ENCODE data around the gene KCTD5.

DNA sequence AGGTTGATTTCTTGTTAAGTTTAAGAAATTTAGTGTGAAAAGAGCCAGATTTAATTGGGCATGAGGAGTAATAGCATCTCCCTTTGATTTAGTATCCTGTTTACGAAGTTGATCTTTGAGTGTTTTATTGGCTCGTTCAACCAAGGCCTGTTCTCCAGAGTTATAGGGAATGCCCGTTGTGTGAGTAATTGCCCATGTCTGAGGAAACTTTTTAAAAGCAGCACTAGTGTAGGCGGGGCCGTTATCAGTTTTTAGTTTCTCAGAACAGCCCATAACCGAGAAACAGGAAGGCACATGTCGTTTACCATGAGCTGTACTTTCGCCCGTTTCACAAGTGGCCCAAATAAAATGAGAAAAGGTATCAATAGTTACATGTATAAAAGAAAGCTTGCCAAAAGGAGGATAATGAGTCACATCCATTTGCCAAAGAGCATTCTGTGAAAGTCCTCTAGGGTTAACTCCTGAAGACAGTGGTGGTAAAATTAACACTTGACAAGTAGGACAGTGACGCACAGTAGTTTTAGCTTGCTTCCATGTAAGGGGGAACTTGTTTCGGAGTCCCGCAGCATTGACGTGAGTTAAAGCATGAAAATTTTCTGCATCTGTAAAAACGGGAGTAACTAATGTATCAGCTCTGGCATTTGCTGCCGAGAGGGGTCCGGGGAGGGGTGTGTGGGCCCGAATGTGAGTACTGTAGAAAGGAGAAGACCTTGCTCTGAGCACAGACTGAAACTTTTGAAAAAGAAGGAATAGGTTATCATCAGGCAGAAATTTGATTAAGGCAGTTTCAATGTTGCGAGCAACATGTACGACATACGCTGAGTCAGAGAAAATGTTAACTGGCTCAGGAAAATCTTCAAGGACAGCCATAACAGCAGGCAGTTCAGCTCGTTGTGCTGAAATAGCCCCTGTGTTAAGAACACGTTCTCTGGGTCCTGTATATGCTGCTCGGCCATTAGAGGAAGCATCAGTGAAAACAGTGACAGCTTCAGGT, 18.5 kb upstream of the KCTD5 start:
- peak in 1 of 3 experiments; percentile 39 for TF ChIP-seq YY1 (IDR thresholded peaks at IDR 0.05; ENCODE audit: borderline replicate concordance in 1 of 3, control insufficient read depth in 1 of 3, extremely low read depth in 1 of 3, insufficient read depth in 3 of 3, insufficient read length in 1 of 3, insufficient replicate concordance in 2 of 3, low read depth in 1 of 3, low read length in 2 of 3)
- TF ChIP-seq, protein P1, sequence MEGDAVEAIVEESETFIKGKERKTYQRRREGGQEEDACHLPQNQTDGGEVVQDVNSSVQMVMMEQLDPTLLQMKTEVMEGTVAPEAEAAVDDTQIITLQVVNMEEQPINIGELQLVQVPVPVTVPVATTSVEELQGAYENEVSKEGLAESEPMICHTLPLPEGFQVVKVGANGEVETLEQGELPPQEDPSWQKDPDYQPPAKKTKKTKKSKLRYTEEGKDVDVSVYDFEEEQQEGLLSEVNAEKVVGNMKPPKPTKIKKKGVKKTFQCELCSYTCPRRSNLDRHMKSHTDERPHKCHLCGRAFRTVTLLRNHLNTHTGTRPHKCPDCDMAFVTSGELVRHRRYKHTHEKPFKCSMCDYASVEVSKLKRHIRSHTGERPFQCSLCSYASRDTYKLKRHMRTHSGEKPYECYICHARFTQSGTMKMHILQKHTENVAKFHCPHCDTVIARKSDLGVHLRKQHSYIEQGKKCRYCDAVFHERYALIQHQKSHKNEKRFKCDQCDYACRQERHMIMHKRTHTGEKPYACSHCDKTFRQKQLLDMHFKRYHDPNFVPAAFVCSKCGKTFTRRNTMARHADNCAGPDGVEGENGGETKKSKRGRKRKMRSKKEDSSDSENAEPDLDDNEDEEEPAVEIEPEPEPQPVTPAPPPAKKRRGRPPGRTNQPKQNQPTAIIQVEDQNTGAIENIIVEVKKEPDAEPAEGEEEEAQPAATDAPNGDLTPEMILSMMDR (IDR thresholded peaks at IDR 0.05 in 2 of 3, conservative IDR thresholded peaks at IDR 0.05 in 1 of 3; ENCODE audit: insufficient read depth in 2 of 3, low read depth in 1 of 3, low read length in 3 of 3), result no peak
- TF ChIP-seq NR1H2 (CRISPR knock-in tag; IDR thresholded peaks at IDR 0.05), result no peak
- no peak for TF ChIP-seq SRF (CRISPR knock-in tag; IDR thresholded peaks at IDR 0.05)
- TF ChIP-seq ZEB2 (IDR thresholded peaks at IDR 0.05), result no peak
- TF ChIP-seq, protein P2, sequence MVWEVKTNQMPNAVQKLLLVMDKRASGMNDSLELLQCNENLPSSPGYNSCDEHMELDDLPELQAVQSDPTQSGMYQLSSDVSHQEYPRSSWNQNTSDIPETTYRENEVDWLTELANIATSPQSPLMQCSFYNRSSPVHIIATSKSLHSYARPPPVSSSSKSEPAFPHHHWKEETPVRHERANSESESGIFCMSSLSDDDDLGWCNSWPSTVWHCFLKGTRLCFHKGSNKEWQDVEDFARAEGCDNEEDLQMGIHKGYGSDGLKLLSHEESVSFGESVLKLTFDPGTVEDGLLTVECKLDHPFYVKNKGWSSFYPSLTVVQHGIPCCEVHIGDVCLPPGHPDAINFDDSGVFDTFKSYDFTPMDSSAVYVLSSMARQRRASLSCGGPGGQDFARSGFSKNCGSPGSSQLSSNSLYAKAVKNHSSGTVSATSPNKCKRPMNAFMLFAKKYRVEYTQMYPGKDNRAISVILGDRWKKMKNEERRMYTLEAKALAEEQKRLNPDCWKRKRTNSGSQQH (CRISPR knock-in tag; IDR thresholded peaks at IDR 0.05), result no peak
- TF ChIP-seq, protein P3, sequence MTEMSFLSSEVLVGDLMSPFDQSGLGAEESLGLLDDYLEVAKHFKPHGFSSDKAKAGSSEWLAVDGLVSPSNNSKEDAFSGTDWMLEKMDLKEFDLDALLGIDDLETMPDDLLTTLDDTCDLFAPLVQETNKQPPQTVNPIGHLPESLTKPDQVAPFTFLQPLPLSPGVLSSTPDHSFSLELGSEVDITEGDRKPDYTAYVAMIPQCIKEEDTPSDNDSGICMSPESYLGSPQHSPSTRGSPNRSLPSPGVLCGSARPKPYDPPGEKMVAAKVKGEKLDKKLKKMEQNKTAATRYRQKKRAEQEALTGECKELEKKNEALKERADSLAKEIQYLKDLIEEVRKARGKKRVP (CRISPR knock-in tag; IDR thresholded peaks at IDR 0.05), result no peak
- TF ChIP-seq, protein P4, sequence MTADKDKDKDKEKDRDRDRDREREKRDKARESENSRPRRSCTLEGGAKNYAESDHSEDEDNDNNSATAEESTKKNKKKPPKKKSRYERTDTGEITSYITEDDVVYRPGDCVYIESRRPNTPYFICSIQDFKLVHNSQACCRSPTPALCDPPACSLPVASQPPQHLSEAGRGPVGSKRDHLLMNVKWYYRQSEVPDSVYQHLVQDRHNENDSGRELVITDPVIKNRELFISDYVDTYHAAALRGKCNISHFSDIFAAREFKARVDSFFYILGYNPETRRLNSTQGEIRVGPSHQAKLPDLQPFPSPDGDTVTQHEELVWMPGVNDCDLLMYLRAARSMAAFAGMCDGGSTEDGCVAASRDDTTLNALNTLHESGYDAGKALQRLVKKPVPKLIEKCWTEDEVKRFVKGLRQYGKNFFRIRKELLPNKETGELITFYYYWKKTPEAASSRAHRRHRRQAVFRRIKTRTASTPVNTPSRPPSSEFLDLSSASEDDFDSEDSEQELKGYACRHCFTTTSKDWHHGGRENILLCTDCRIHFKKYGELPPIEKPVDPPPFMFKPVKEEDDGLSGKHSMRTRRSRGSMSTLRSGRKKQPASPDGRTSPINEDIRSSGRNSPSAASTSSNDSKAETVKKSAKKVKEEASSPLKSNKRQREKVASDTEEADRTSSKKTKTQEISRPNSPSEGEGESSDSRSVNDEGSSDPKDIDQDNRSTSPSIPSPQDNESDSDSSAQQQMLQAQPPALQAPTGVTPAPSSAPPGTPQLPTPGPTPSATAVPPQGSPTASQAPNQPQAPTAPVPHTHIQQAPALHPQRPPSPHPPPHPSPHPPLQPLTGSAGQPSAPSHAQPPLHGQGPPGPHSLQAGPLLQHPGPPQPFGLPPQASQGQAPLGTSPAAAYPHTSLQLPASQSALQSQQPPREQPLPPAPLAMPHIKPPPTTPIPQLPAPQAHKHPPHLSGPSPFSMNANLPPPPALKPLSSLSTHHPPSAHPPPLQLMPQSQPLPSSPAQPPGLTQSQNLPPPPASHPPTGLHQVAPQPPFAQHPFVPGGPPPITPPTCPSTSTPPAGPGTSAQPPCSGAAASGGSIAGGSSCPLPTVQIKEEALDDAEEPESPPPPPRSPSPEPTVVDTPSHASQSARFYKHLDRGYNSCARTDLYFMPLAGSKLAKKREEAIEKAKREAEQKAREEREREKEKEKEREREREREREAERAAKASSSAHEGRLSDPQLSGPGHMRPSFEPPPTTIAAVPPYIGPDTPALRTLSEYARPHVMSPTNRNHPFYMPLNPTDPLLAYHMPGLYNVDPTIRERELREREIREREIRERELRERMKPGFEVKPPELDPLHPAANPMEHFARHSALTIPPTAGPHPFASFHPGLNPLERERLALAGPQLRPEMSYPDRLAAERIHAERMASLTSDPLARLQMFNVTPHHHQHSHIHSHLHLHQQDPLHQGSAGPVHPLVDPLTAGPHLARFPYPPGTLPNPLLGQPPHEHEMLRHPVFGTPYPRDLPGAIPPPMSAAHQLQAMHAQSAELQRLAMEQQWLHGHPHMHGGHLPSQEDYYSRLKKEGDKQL (CRISPR knock-in tag; IDR thresholded peaks at IDR 0.05; ENCODE audit: borderline replicate concordance), result no peak
